Prostate gland (tissue), 2 donors: Measurements from ENCODE around the gene TMEM212. TPM values are rescaled to one million over a fixed set of nuclear protein-coding genes. Genes with fewer than 3 reads are reported as not detected.

Experiments
- DNase-seq: peaks from one replicate; pipeline ENCODE4 v3.0.0-alpha.2; 2019; ENCODE audit warnings: low spot score
- H3K27ac ChIP-seq, 2 donors: fragments of 200-600 bp; sonication (generic); 2 replicates each; pipeline ENCODE4 v1.5.1; 2017 to 2019
- H3K27me3 ChIP-seq: fragments of 200-600 bp; sonication (generic); replicated peaks from 2 replicates; pipeline ENCODE4 v1.5.1; 2019; ENCODE audit not compliant: insufficient read depth
- H3K36me3 ChIP-seq, 2 donors: fragments of 200-600 bp; sonication (generic); 1 replicate in 1 of 2; 2 replicates in 1 of 2; pipeline versions ENCODE4 v1.5.1 to v1.8.1; 2017 to 2019
- H3K4me1 ChIP-seq: fragments of 200-600 bp; sonication (generic); replicated peaks from 2 replicates; pipeline ENCODE4 v1.5.1; 2019
- H3K4me3 ChIP-seq, 2 donors: fragments of 200-600 bp; sonication (generic); 2 replicates each; pipeline ENCODE4 v1.5.1; 2017 to 2019
- H3K9me3 ChIP-seq: fragments of 200-600 bp; sonication (generic); 2 replicates; pipeline ENCODE4 v1.5.1; 2017
- POLR2A ChIP-seq: fragments of 450-650 bp; IDR thresholded peaks from one replicate; pipeline ENCODE4 v1.6.1; 2016; ENCODE audit warnings: antibody characterized with exemption, mild to moderate bottlenecking
- POLR2AphosphoS5 ChIP-seq: sonication (generic); formaldehyde crosslinking; IDR thresholded peaks from one replicate; pipeline ENCODE4 v1.6.1; 2017; ENCODE audit warnings: antibody characterized with exemption
- WGBS: methylation state at CpG from one replicate; pipeline ENCODE4 v1.1.5; 2018; 5-methylcytosine and 5-hydroxymethylcytosine counted together
- intact Hi-C: fragments of 100-400 bp; cut with DNase I; formaldehyde crosslinking; loops from one replicate; pipeline ENCODE4 v1.14.2; 2022
- total RNA-seq, 2 donors: library from RNA; depleted of rRNA; stranded (reverse); fragments of >200 nt; gene quantifications; one replicate each; pipeline ENCODE4 v1.1.0, GENCODE V29; 2016
- TF ChIP-seq, protein P1 (sequence below), 4 experiments: fragments of 200-600 bp in 2 of 4; fragments of 450-650 bp in 2 of 4; sonication (generic) in 2 of 4; IDR thresholded peaks; 1 replicate in 3 of 4; 2 replicates in 1 of 4; pipeline ENCODE4 v1.5.1; 2016 to 2019; ENCODE audit warnings: antibody characterized with exemption in 4 of 4, mild to moderate bottlenecking in 2 of 4, moderate library complexity in 2 of 4

Gene TMEM212
- total RNA-seq, 2 donors from 2014 or later, result not detected

DNA sequence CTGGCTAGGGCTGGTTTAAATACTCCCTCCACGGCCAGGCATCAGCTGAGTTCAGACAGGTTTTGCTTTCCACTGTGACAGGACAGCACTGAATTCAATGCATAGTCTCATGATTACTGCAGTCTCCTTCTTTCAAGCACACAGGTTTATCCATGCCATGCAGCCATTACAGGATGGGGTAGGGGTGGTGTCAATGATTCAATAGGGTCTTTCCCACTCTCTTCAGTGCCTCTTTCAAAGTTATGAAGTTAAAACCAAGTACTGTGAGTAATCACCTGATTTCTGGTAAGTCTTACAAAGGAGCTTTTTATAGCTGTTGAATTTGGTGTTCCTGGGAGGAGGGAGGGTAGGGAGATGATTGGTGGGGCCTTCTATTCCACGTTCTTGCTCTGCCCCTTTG is 47.2 kb downstream of the TMEM212 start:
- no peak for DNase-seq
- Histone ChIP-seq H3K27ac (no peak overlapping the region), H3K4me1 (no peaks in the 10 kb centered on the region), H3K36me3 (no peaks in the 10 kb centered on the region), H3K27me3 (peaks cover 2% of the 10 kb centered on the region), H3K4me3 (no peak overlapping the region), H3K9me3 (no peaks in the 10 kb centered on the region)
- WGBS, result 57% methylated on average over 2 of the region's 2 CpGs
- intact Hi-C loops, result no loop called here
- TF ChIP-seq, protein P1, sequence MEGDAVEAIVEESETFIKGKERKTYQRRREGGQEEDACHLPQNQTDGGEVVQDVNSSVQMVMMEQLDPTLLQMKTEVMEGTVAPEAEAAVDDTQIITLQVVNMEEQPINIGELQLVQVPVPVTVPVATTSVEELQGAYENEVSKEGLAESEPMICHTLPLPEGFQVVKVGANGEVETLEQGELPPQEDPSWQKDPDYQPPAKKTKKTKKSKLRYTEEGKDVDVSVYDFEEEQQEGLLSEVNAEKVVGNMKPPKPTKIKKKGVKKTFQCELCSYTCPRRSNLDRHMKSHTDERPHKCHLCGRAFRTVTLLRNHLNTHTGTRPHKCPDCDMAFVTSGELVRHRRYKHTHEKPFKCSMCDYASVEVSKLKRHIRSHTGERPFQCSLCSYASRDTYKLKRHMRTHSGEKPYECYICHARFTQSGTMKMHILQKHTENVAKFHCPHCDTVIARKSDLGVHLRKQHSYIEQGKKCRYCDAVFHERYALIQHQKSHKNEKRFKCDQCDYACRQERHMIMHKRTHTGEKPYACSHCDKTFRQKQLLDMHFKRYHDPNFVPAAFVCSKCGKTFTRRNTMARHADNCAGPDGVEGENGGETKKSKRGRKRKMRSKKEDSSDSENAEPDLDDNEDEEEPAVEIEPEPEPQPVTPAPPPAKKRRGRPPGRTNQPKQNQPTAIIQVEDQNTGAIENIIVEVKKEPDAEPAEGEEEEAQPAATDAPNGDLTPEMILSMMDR (IDR thresholded peaks at IDR 0.05), result no peak

DNA sequence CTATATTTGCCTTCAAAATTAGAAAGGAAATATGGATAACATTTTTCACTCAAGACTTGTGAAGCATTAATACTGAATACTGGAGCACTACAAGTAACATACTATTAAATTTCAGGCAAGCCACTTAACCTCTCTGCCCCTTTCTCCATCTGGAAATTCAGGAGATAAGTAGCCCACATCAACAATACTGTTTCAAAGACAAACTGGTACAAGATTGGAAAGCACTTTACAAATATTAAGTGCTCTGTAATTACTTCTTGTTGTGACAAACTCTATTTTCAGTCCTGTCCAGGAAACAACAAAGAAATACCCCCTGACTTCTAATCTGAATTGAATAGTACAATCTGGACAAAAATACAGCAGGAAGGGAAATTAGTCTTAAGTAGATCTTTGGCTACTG is 49.3 kb downstream of the TMEM212 start:
- no peak for DNase-seq
- TF ChIP-seq POLR2AphosphoS5 (no peak), POLR2A (no peak)
- TF ChIP-seq, protein P1 (IDR thresholded peaks at IDR 0.05), result no peak
- Histone ChIP-seq H3K36me3 (no peaks in the 10 kb centered on the region), H3K4me3 (no peak overlapping the region), H3K4me1 (no peaks in the 10 kb centered on the region), H3K9me3 (no peaks in the 10 kb centered on the region), H3K27me3 (peaks cover 2% of the 10 kb centered on the region), H3K27ac (no peak overlapping the region)
- intact Hi-C loops, result no loop called here

DNA sequence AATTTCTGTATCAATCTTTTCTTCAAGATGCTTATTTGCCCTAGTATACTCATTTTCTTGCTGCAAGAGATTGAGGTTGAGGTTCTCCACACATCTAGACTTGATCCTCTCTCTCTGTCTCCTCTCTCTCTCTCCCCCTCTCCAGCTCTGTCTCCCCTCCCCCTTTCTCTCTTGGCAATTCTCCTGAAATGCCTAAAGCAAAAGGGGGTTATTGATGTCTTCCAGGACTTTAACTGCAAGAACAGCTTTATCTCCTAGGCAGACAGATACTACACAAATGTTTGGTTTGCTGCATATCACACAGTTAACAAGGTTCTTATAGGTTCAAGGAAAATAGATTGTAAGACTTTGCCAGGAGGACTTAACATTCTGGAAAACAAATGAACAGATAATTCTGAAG is 52.1 kb downstream of the TMEM212 start:
- Histone ChIP-seq H3K27me3 (peaks cover 2% of the 10 kb centered on the region), H3K4me1 (no peaks in the 10 kb centered on the region), H3K9me3 (no peaks in the 10 kb centered on the region), H3K27ac (no peak overlapping the region), H3K36me3 (no peaks in the 10 kb centered on the region), H3K4me3 (no peak overlapping the region)
- no peak for TF ChIP-seq POLR2AphosphoS5
- TF ChIP-seq, protein P1 (IDR thresholded peaks at IDR 0.05), result no peak
- no peak for TF ChIP-seq POLR2A
- DNase-seq, result no peak
- intact Hi-C loops, result no loop called here

DNA sequence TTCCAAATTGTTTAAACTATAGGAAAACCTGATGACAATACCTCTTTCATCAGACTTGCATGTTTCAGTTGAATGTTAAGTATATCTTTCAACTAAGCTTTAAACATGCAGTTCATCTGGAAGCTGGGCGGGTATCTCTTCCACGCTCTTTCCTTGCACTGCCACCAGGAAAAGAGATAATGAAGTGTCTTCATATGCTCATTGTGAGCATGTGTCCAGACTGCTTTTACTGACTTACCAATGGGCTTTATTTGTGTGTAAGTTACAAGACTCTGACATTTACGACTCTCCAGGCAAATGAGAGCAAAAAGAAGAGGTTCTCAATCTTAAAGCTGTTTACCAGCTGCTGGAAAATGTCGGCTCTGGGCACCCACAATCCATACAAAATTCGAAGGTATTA is 52.8 kb downstream of the TMEM212 start:
- Histone ChIP-seq H3K36me3 (no peaks in the 10 kb centered on the region), H3K9me3 (no peaks in the 10 kb centered on the region), H3K27me3 (peaks cover 2% of the 10 kb centered on the region), H3K4me3 (no peak overlapping the region), H3K27ac (no peak overlapping the region), H3K4me1 (no peaks in the 10 kb centered on the region)
- WGBS, result 58% methylated on average over 5 of the region's 5 CpGs
- no peak for DNase-seq
- TF ChIP-seq POLR2AphosphoS5 (no peak), POLR2A (no peak)
- TF ChIP-seq, protein P1 (IDR thresholded peaks at IDR 0.05), result no peak
- intact Hi-C loops, result no loop called here

DNA sequence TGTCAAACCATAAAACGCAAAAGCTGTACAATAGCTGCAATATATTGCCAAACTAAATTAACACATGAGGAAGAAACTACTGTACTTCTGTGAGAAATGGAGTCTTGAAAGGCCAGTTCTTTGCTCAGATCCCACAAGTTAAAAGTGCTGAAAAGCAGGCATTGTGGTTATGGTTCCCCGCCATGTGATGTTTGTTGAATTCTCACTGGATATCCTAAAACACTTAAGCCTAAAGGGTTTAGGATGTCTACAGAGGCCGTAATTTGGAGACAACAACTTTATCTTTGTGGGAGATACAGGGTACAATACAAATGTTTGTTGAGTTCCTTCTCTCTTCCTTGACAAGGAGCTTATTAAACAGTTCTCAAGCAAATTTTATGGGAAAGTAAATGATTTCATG is 53.2 kb downstream of the TMEM212 start:
- intact Hi-C loops, result no loop called here
- no peaks in the 10 kb centered on the region for H3K4me1 ChIP-seq
- H3K27ac ChIP-seq, result no peak overlapping the region
- TF ChIP-seq POLR2AphosphoS5, result no peak
- no peak for TF ChIP-seq POLR2A
- TF ChIP-seq, protein P1 (IDR thresholded peaks at IDR 0.05), result no peak
- 69% methylated on average over 3 of the region's 3 CpGs for WGBS
- no peaks in the 10 kb centered on the region for H3K36me3 ChIP-seq
- DNase-seq, result no peak
- H3K4me3 ChIP-seq, result no peak overlapping the region
- peaks cover 2% of the 10 kb centered on the region for H3K27me3 ChIP-seq
- H3K9me3 ChIP-seq, result no peaks in the 10 kb centered on the region
